HEK293 (cell line): Measurements from ENCODE around the gene KIAA0825.

Experiments used
- ATF2 ChIP-seq: fragments of 450-650 bp; formaldehyde crosslinking; IDR thresholded peaks from 2 replicates; pipeline ENCODE4 v1.5.1; 2016; ENCODE audit warnings: missing biosample characterization, missing genetic modification characterization, low read depth
- BCL11A ChIP-seq: fragments of 450-650 bp; formaldehyde crosslinking; IDR thresholded peaks from 2 replicates; pipeline ENCODE4 v1.5.1; 2016; ENCODE audit warnings: low read depth, missing biosample characterization, missing genetic modification characterization
- FEZF1 ChIP-seq: fragments of 450-650 bp; formaldehyde crosslinking; IDR thresholded peaks from 2 replicates; pipeline ENCODE4 v1.5.1; 2016; ENCODE audit warnings: missing biosample characterization, missing genetic modification characterization
- IKZF3 ChIP-seq: fragments of 450-650 bp; IDR thresholded peaks from 2 replicates; pipeline ENCODE4 v1.5.0; 2018; ENCODE audit warnings: missing biosample characterization, mild to moderate bottlenecking, missing genetic modification characterization, moderate library complexity
- INSM2 ChIP-seq: fragments of 450-650 bp; formaldehyde crosslinking; IDR thresholded peaks from 2 replicates; pipeline ENCODE4 v1.5.1; 2016; ENCODE audit warnings: missing biosample characterization, missing genetic modification characterization
- KLF8 ChIP-seq: fragments of 450-650 bp; formaldehyde crosslinking; IDR thresholded peaks from 2 replicates; pipeline ENCODE4 v1.5.1; 2016; ENCODE audit warnings: missing biosample characterization, missing genetic modification characterization
- PRDM1 ChIP-seq: fragments of 450-650 bp; formaldehyde crosslinking; IDR thresholded peaks from 2 replicates; pipeline ENCODE4; 2016; ENCODE audit warnings: missing biosample characterization, missing genetic modification characterization
- SP2 ChIP-seq: fragments of 450-650 bp; formaldehyde crosslinking; IDR thresholded peaks from 2 replicates; pipeline ENCODE4 v1.5.1; 2016; ENCODE audit warnings: missing biosample characterization, missing genetic modification characterization
- TRIM28 ChIP-seq: IDR thresholded peaks from 2 replicates; pipeline ENCODE4 v1.6.1; 2011; ENCODE audit warnings: low read length, control low read depth, borderline replicate concordance
- ZBTB21 ChIP-seq: fragments of 450-650 bp; formaldehyde crosslinking; IDR thresholded peaks from 2 replicates; pipeline ENCODE4 v1.5.1; 2017; ENCODE audit warnings: missing biosample characterization, missing genetic modification characterization
- ZNF10 ChIP-seq: fragments of 450-650 bp; formaldehyde crosslinking; IDR thresholded peaks from 2 replicates; pipeline ENCODE4 v1.5.1; 2017; ENCODE audit warnings: missing biosample characterization, missing genetic modification characterization
- ZNF112 ChIP-seq: fragments of 450-650 bp; formaldehyde crosslinking; IDR thresholded peaks from 2 replicates; pipeline ENCODE4 v1.5.0; 2017; ENCODE audit warnings: missing biosample characterization, missing genetic modification characterization
- ZNF140 ChIP-seq: fragments of 450-650 bp; formaldehyde crosslinking; IDR thresholded peaks from 2 replicates; pipeline ENCODE4 v1.5.1; 2016; ENCODE audit warnings: missing biosample characterization, missing genetic modification characterization
- ZNF16 ChIP-seq: fragments of 450-650 bp; formaldehyde crosslinking; IDR thresholded peaks from 2 replicates; pipeline ENCODE4 v1.5.1; 2016; ENCODE audit warnings: low read depth, missing biosample characterization, missing genetic modification characterization
- ZNF24 ChIP-seq: fragments of 450-650 bp; formaldehyde crosslinking; IDR thresholded peaks from 2 replicates; pipeline ENCODE4 v1.5.1; 2016; ENCODE audit warnings: missing biosample characterization, missing genetic modification characterization
- ZNF280D ChIP-seq: fragments of 450-650 bp; formaldehyde crosslinking; IDR thresholded peaks from 2 replicates; pipeline ENCODE4 v1.5.1; 2016; ENCODE audit warnings: missing biosample characterization, missing genetic modification characterization
- ZNF366 ChIP-seq: fragments of 450-650 bp; formaldehyde crosslinking; conservative IDR thresholded peaks from 2 replicates; pipeline ENCODE4 v1.5.1; 2016; ENCODE audit warnings: missing biosample characterization, missing genetic modification characterization
- ZNF510 ChIP-seq: fragments of 450-650 bp; formaldehyde crosslinking; IDR thresholded peaks from 2 replicates; pipeline ENCODE4 v1.5.1; 2018; ENCODE audit warnings: mild to moderate bottlenecking, missing genetic modification characterization, missing biosample characterization; ENCODE audit not compliant: insufficient replicate concordance
- ZNF513 ChIP-seq: fragments of 450-650 bp; IDR thresholded peaks from 2 replicates; pipeline ENCODE4 v1.5.1; 2018; ENCODE audit warnings: missing biosample characterization, missing genetic modification characterization
- ZNF518A ChIP-seq: fragments of 450-650 bp; formaldehyde crosslinking; conservative IDR thresholded peaks from 2 replicates; pipeline ENCODE4 v1.5.1; 2016; ENCODE audit warnings: low read depth, missing biosample characterization, missing genetic modification characterization
- ZNF558 ChIP-seq: fragments of 450-650 bp; formaldehyde crosslinking; IDR thresholded peaks from 2 replicates; pipeline ENCODE4 v1.5.1; 2016; ENCODE audit warnings: missing biosample characterization, missing genetic modification characterization
- ZNF660 ChIP-seq: fragments of 450-650 bp; IDR thresholded peaks from 2 replicates; pipeline ENCODE4 v1.5.1; 2018; ENCODE audit warnings: missing biosample characterization, mild to moderate bottlenecking, missing genetic modification characterization
- ZNF692 ChIP-seq: fragments of 450-650 bp; formaldehyde crosslinking; IDR thresholded peaks from 2 replicates; pipeline ENCODE4 v1.5.1; 2016; ENCODE audit warnings: missing biosample characterization, missing genetic modification characterization
- ZNF76 ChIP-seq: fragments of 450-650 bp; formaldehyde crosslinking; IDR thresholded peaks from 2 replicates; pipeline ENCODE4; 2016; ENCODE audit warnings: low read depth, missing biosample characterization, missing genetic modification characterization, borderline replicate concordance
- ZNF768 ChIP-seq: fragments of 450-650 bp; formaldehyde crosslinking; IDR thresholded peaks from 2 replicates; pipeline ENCODE4 v1.5.1; 2018; ENCODE audit warnings: missing biosample characterization, mild to moderate bottlenecking, missing genetic modification characterization
- ZNF843 ChIP-seq: fragments of 450-650 bp; formaldehyde crosslinking; IDR thresholded peaks from 2 replicates; pipeline ENCODE4 v1.5.1; 2016; ENCODE audit warnings: missing biosample characterization, missing genetic modification characterization

Gene KIAA0825

GRCh38 chr5:94432499-94432898 lies 185.9 kb downstream of the KIAA0825 start (continued):
- TF ChIP-seq ZNF660 = peak; percentile 32; the same call in 1 of the 2 replicates
- 0 out of 2 replicates have a peak, but pooled peaks have one; percentile 33 for TF ChIP-seq ZNF518A (tag by site-specific recombination)
- TF ChIP-seq INSM2 (tag by site-specific recombination) = peak; percentile 54; the same call in 1 of the 2 replicates
- TF ChIP-seq ZNF513 = no peak
- peak; percentile 71; the same call in 1 of the 2 replicates for TF ChIP-seq ZNF692 (tag by site-specific recombination)
- peak; percentile 28 for TF ChIP-seq FEZF1 (tag by site-specific recombination)
- peak; percentile 89 for TF ChIP-seq ATF2
- TF ChIP-seq ZNF16 = no peak
- 0 out of 2 replicates have a peak, but pooled peaks have one; percentile 48 for TF ChIP-seq BCL11A (tag by site-specific recombination)
- TF ChIP-seq IKZF3 (tag by site-specific recombination) = peak; percentile 35; the same call in 1 of the 2 replicates
- no peak for TF ChIP-seq ZNF10 (tag by site-specific recombination)
- TF ChIP-seq TRIM28 = no peak
- peak; percentile 16; the same call in 1 of the 2 replicates for TF ChIP-seq SP2 (tag by site-specific recombination)
- TF ChIP-seq ZNF366 (tag by site-specific recombination) = 0 out of 2 replicates have a peak, but pooled peaks have one; percentile 46
- 0 out of 2 replicates have a peak, but pooled peaks have one; percentile 32 for TF ChIP-seq ZNF24
- TF ChIP-seq ZNF112 (tag by site-specific recombination) = no peak
- TF ChIP-seq ZNF140 (tag by site-specific recombination) = no peak
- TF ChIP-seq ZNF510 (tag by site-specific recombination) = no peak
- no peak for TF ChIP-seq ZNF76 (tag by site-specific recombination)
- TF ChIP-seq ZNF768 (tag by site-specific recombination) = no peak
- TF ChIP-seq ZNF558 (tag by site-specific recombination) = no peak
- TF ChIP-seq ZNF843 (tag by site-specific recombination) = peak; percentile 52; the same call in 1 of the 2 replicates
- no peak for TF ChIP-seq PRDM1 (tag by site-specific recombination)
- TF ChIP-seq ZBTB21 (tag by site-specific recombination) = peak; percentile 87
- 0 out of 2 replicates have a peak, but pooled peaks have one; percentile 52 for TF ChIP-seq KLF8 (tag by site-specific recombination)
- no peak for TF ChIP-seq ZNF280D (tag by site-specific recombination)
